Adipocyte (in vitro differentiated cells): Measurements from ENCODE around the gene LRRC71.

Experiments
- DNase-seq: peaks from one replicate; pipeline ENCODE4 v3.0.0-alpha.2; 2015; ENCODE audit warnings: low read depth
- H3K27me3 ChIP-seq: replicated peaks from 2 replicates; pipeline ENCODE4 v1.7.0; 2013; ENCODE audit warnings: mild to moderate bottlenecking, low read length, moderate library complexity; ENCODE audit not compliant: control insufficient read depth, insufficient read depth
- H3K36me3 ChIP-seq: 2 replicates; pipeline ENCODE4 v1.7.0; 2013; ENCODE audit warnings: low read length, mild to moderate bottlenecking, moderate library complexity; ENCODE audit not compliant: control insufficient read depth, insufficient read depth, severe bottlenecking
- H3K4me1 ChIP-seq: 2 replicates; pipeline ENCODE4 v1.7.0; 2013; ENCODE audit warnings: mild to moderate bottlenecking, low read length, moderate library complexity; ENCODE audit not compliant: control insufficient read depth, insufficient read depth
- H3K4me3 ChIP-seq: 2 replicates; pipeline ENCODE4 v1.7.0; 2013; ENCODE audit warnings: mild to moderate bottlenecking, low read length, moderate library complexity
- H3K9ac ChIP-seq: 2 replicates; pipeline ENCODE4 v1.7.0; 2013; ENCODE audit warnings: mild to moderate bottlenecking, low read length, moderate library complexity
- H3K9me3 ChIP-seq: 2 replicates; pipeline ENCODE4 v1.7.0; 2013; ENCODE audit warnings: mild to moderate bottlenecking, low read length, moderate library complexity; ENCODE audit not compliant: control insufficient read depth

The LRRC71 gene

GRCh38 chr1:156957634-156958033 is 37.2 kb downstream of the LRRC71 start:
- H3K9me3 ChIP-seq = no peaks in the 10 kb centered on the region
- no peak overlapping the region for H3K9ac ChIP-seq
- H3K4me1 ChIP-seq = no peaks in the 10 kb centered on the region
- H3K27me3 ChIP-seq = no peaks in the 10 kb centered on the region
- peaks cover 90% of the 10 kb centered on the region for H3K36me3 ChIP-seq
- no peak for DNase-seq
- H3K4me3 ChIP-seq = no peak overlapping the region

GRCh38 chr1:156958247-156958714 is 37.8 kb downstream of the LRRC71 start:
- Histone ChIP-seq H3K27me3 (no peaks in the 10 kb centered on the region), H3K4me3 (no peak overlapping the region), H3K4me1 (no peaks in the 10 kb centered on the region), H3K36me3 (peaks cover 90% of the 10 kb centered on the region), H3K9ac (no peak overlapping the region), H3K9me3 (no peaks in the 10 kb centered on the region)
- DNase-seq = no peak

- no peaks in the 10 kb centered on the region for H3K9me3 ChIP-seq
- H3K36me3 ChIP-seq = peaks cover 94% of the 10 kb centered on the region
- H3K9ac ChIP-seq = no peak overlapping the region
- peak; percentile 16 for DNase-seq
- no peak overlapping the region for H3K4me3 ChIP-seq
- H3K27me3 ChIP-seq = no peaks in the 10 kb centered on the region
- no peaks in the 10 kb centered on the region for H3K4me1 ChIP-seq
Measured at GRCh38 chr1:156959414-156959813, 39.0 kb downstream of the LRRC71 start.

- Histone ChIP-seq H3K9ac (no peak overlapping the region), H3K9me3 (no peaks in the 10 kb centered on the region), H3K4me1 (no peaks in the 10 kb centered on the region), H3K27me3 (no peaks in the 10 kb centered on the region), H3K4me3 (no peak overlapping the region), H3K36me3 (peaks cover 90% of the 10 kb centered on the region)
- DNase-seq = no peak
Measured at GRCh38 chr1:156959925-156960324, 39.5 kb downstream of the LRRC71 start.

- Histone ChIP-seq H3K9ac (no peak overlapping the region), H3K4me3 (no peak overlapping the region), H3K4me1 (no peaks in the 10 kb centered on the region), H3K27me3 (no peaks in the 10 kb centered on the region), H3K36me3 (peaks cover 89% of the 10 kb centered on the region), H3K9me3 (no peaks in the 10 kb centered on the region)
- no peak for DNase-seq
Measured at GRCh38 chr1:156961709-156962108, 41.3 kb downstream of the LRRC71 start.

GRCh38 chr1:156963621-156964020 is 43.2 kb downstream of the LRRC71 start:
- H3K9ac ChIP-seq = no peak overlapping the region
- peaks cover 89% of the 10 kb centered on the region for H3K36me3 ChIP-seq
- H3K27me3 ChIP-seq = no peaks in the 10 kb centered on the region
- DNase-seq = no peak
- H3K9me3 ChIP-seq = no peaks in the 10 kb centered on the region
- no peaks in the 10 kb centered on the region for H3K4me1 ChIP-seq
- no peak overlapping the region for H3K4me3 ChIP-seq

GRCh38 chr1:156964441-156964840 is 44.0 kb downstream of the LRRC71 start:
- Histone ChIP-seq H3K27me3 (no peaks in the 10 kb centered on the region), H3K4me1 (no peaks in the 10 kb centered on the region), H3K9me3 (no peaks in the 10 kb centered on the region), H3K4me3 (no peak overlapping the region), H3K9ac (no peak overlapping the region), H3K36me3 (peaks cover 89% of the 10 kb centered on the region)
- peak; percentile 2 for DNase-seq

GRCh38 chr1:156969496-156969895 is 49.1 kb downstream of the LRRC71 start:
- H3K9me3 ChIP-seq = no peaks in the 10 kb centered on the region
- no peak overlapping the region for H3K9ac ChIP-seq
- H3K4me3 ChIP-seq = no peak overlapping the region
- H3K4me1 ChIP-seq = no peaks in the 10 kb centered on the region
- no peak for DNase-seq
- no peaks in the 10 kb centered on the region for H3K27me3 ChIP-seq
- H3K36me3 ChIP-seq = peaks cover 91% of the 10 kb centered on the region

- H3K9ac ChIP-seq = no peak overlapping the region
- H3K4me1 ChIP-seq = no peaks in the 10 kb centered on the region
- H3K36me3 ChIP-seq = peaks cover 94% of the 10 kb centered on the region
- no peak overlapping the region for H3K4me3 ChIP-seq
- no peaks in the 10 kb centered on the region for H3K9me3 ChIP-seq
- no peaks in the 10 kb centered on the region for H3K27me3 ChIP-seq
- DNase-seq = peak; percentile 15
Measured at GRCh38 chr1:156970017-156970416, 49.6 kb downstream of the LRRC71 start.

- no peak for DNase-seq
- H3K36me3 ChIP-seq = peaks cover 95% of the 10 kb centered on the region
Measured at GRCh38 chr1:156973417-156973816, 53.0 kb downstream of the LRRC71 start.

GRCh38 chr1:156975084-156975483 is 54.7 kb downstream of the LRRC71 start:
- no peak for DNase-seq
- Histone ChIP-seq H3K9me3 (no peaks in the 10 kb centered on the region), H3K4me1 (no peaks in the 10 kb centered on the region), H3K4me3 (no peak overlapping the region), H3K27me3 (no peaks in the 10 kb centered on the region), H3K9ac (no peak overlapping the region), H3K36me3 (peaks cover 94% of the 10 kb centered on the region)

More at GRCh38 chr1:156973417-156973816, 53.0 kb downstream of the LRRC71 start:
- Histone ChIP-seq H3K27me3 (no peaks in the 10 kb centered on the region), H3K9me3 (no peaks in the 10 kb centered on the region), H3K4me1 (no peaks in the 10 kb centered on the region), H3K4me3 (no peak overlapping the region), H3K9ac (no peak overlapping the region)

GRCh38 chr1:156980551-156980950 is 60.1 kb downstream of the LRRC71 start:
- Histone ChIP-seq H3K9me3 (no peaks in the 10 kb centered on the region), H3K27me3 (no peaks in the 10 kb centered on the region), H3K4me3 (no peak overlapping the region), H3K9ac (no peak overlapping the region), H3K4me1 (no peaks in the 10 kb centered on the region), H3K36me3 (peaks cover 90% of the 10 kb centered on the region)
- DNase-seq = no peak
